ENCODE results near the gene UGT1A6. TPM values are rescaled to one million over a fixed set of nuclear protein-coding genes. Genes with fewer than 3 reads are reported as not detected.
"Not testable (repeated sequence)": the region's sequence is repeated elsewhere in the genome, so short reads cannot be mapped to it uniquely, and the experiment has no call there.

Gene UGT1A6
- polyA plus RNA-seq, 6 donors from 2014 or later, result not detected

- ATAC-seq (ENCODE audit: low read depth in 2 of 2), result no peak
- Mint-ChIP-seq H3K36me3 (peaks cover 17 to 22% of the 10 kb centered on the region in 2 donors), H3K4me3 (no peak overlapping the region), H3K4me1 (no peaks in the 10 kb centered on the region), H3K27ac (no peak overlapping the region), H3K9me3 (peaks cover 13 to 33% (median 25%) of the 10 kb centered on the region in 7 donors), H3K27me3 (peaks cover 38 to 52% (median 44%) of the 10 kb centered on the region in 3 donors)
- DNase-seq, result no peak
Measured at GRCh38 chr2:233746475-233747282, 54.0 kb downstream of the UGT1A6 start.

DNA sequence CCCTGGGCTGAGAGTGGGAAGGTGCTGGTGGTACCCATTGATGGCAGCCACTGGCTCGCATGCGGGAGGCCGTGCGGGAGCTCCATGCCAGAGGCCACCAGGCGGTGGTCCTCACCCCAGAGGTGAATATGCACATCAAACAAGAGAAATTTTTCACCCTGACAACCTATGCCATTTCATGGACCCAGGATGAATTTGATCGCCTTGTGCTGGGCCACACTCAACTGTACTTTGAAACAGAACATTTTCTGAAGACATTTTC, 54.5 kb downstream of the UGT1A6 start:
- peaks cover 16 to 38% (median 30%) of the 10 kb centered on the region in 7 donors for H3K9me3 Mint-ChIP-seq
- no peak overlapping the region for H3K27ac Mint-ChIP-seq
- H3K27me3 Mint-ChIP-seq, result peaks cover 38 to 55% (median 49%) of the 10 kb centered on the region in 3 donors
- H3K4me3 Mint-ChIP-seq, result no peak overlapping the region
- H3K36me3 Mint-ChIP-seq, result peaks cover 20 to 26% of the 10 kb centered on the region in 2 donors
- no peaks in the 10 kb centered on the region for H3K4me1 Mint-ChIP-seq
- ATAC-seq (ENCODE audit: low read depth in 2 of 2), result no peak
- DNase-seq, result no peak

DNA sequence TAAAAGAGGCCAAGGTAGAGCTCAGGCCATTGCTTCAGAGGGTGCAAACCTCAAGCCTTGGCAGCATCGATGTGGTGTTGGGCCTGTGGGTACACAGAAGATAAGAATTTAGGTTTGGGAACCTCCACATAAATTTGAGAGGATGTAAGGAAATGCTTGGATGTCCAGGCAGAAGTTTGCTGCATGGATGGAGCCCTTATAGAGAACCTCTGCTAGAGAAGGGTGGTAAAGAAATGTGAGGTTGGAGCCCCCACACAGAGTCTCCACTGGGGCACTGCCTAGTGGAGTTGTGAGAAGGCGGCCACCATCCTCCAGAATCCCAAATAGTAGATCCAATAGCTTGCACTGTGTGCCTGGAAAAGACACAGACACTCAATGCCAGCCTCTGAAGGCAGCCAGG, 58.0 kb downstream of the UGT1A6 start:
- not testable (repeated sequence) for H3K4me3 Mint-ChIP-seq; DNase-seq; H3K27ac Mint-ChIP-seq; ATAC-seq (ENCODE audit: low read depth in 2 of 2); H3K4me1 Mint-ChIP-seq
- H3K27me3 Mint-ChIP-seq, result peaks cover 44 to 56% (median 56%) of the 10 kb centered on the region in 3 donors
- peaks cover 16 to 51% (median 38%) of the 10 kb centered on the region in 7 donors for H3K9me3 Mint-ChIP-seq
- H3K36me3 Mint-ChIP-seq, result peaks cover 24 to 26% of the 10 kb centered on the region in 2 donors

GRCh38 chr2:233751212-233752009, 58.7 kb downstream of the UGT1A6 start:
- H3K4me3 Mint-ChIP-seq, H3K27ac Mint-ChIP-seq: not testable (repeated sequence)

DNA sequence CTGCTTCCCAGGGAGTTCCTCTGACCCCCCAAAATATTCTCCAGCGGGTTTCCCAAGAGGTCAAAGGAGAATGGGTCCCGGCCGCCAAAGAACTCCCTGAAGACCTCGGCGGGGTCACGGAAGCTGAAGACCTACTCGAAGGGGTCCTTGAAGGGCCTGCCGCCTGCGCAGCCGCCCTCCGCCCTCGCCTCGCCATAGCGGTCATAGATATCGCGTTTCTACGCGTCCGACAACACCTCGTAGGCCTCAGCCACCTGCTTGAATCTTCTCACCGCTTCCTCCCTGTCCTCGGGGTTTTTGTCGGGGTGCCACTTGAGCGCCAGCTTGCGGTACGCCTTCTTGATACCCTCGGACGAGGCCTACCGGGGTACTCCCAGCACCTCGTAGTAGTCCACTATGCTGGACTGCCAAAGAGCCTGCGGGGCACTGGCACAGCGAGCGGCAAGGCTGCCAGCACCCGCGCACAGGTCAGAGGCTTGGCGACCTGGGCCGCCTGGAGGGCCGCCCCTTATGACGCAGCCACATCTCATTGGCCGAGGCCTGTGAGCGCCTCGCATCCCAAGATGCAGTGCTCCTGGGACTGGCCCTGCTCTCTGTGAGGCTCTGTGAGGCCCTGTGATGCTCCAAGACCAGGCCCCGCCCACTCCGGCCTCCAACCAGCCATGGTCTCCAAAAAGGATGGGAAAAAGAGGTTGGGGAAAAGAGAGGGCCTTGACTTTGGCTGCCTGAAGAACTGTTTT, 62.4 kb downstream of the UGT1A6 start:
- H3K27ac Mint-ChIP-seq, result no peak overlapping the region

More at GRCh38 chr2:233751212-233752009, 58.7 kb downstream of the UGT1A6 start:
- peaks cover 24 to 26% of the 10 kb centered on the region in 2 donors for H3K36me3 Mint-ChIP-seq
- not testable (repeated sequence) for DNase-seq; ATAC-seq (ENCODE audit: low read depth in 2 of 2); H3K4me1 Mint-ChIP-seq
- H3K27me3 Mint-ChIP-seq, result peaks cover 39 to 51% (median 50%) of the 10 kb centered on the region in 3 donors
- peaks cover 16 to 51% (median 38%) of the 10 kb centered on the region in 7 donors for H3K9me3 Mint-ChIP-seq

DNA sequence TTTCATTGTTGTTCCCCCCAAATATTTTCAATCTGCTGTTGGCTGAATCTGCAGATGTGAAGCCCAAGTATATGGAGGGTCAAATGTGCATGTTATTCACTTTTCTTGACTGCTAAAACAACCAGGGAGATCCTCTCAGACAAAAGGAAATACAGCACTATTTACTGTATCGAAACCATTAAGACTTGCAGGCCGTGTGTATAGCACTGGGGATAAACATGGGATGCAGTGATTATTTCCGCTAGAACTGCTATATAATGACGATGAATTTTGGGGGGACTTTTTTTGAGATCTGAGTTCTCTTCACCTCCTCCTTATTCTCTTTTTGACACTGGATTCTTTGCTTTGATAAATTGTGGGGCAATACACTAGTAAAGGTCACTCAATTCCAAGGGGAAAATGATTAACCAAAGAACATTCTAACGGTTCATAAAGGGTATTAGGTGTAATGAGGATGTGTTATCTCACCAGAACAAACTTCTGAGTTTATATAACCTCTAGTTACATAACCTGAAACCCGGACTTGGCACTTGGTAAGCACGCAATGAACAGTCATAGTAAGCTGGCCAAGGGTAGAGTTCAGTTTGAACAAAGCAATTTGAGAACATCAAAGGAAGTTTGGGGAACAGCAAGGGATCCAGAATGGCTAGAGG, 63.9 kb downstream of the UGT1A6 start:
- DNase-seq (no peak), ATAC-seq (ENCODE audit: low read depth in 2 of 2) (no peak)
- H3K36me3 Mint-ChIP-seq, result peaks cover 6 to 9% of the 10 kb centered on the region in 2 donors
- H3K27me3 Mint-ChIP-seq, result peaks cover 20 to 32% (median 20%) of the 10 kb centered on the region in 3 donors
- no peaks in the 10 kb centered on the region for H3K4me1 Mint-ChIP-seq
- no peak overlapping the region for H3K4me3 Mint-ChIP-seq
- H3K9me3 Mint-ChIP-seq, result peaks cover 4 to 21% (median 11%) of the 10 kb centered on the region in 7 donors
- peak overlapping the region in 1 of 6 donors; percentile 62 for H3K27ac Mint-ChIP-seq

More for the DNA sequence above, 62.4 kb downstream of the UGT1A6 start:
- DNase-seq, result no peak
- Mint-ChIP-seq H3K4me3 (no peak overlapping the region), H3K27me3 (peaks cover 20 to 33% (median 24%) of the 10 kb centered on the region in 3 donors), H3K9me3 (peaks cover 10 to 36% (median 24%) of the 10 kb centered on the region in 7 donors), H3K4me1 (no peaks in the 10 kb centered on the region), H3K36me3 (peaks cover 13 to 19% of the 10 kb centered on the region in 2 donors)
- ATAC-seq (ENCODE audit: low read depth in 2 of 2), result no peak

GRCh38 chr2:233758141-233758540, 65.5 kb downstream of the UGT1A6 start:
- no peak overlapping the region for H3K27ac Mint-ChIP-seq
- H3K4me1 Mint-ChIP-seq, result no peaks in the 10 kb centered on the region
- ATAC-seq (ENCODE audit: low read depth in 2 of 2) (no peak), DNase-seq (no peak)
- no peak overlapping the region for H3K4me3 Mint-ChIP-seq
- H3K9me3 Mint-ChIP-seq, result peaks cover 0 to 8% (median 4%) of the 10 kb centered on the region in 7 donors
- H3K36me3 Mint-ChIP-seq, result peaks cover 0 to under 1% of the 10 kb centered on the region in 2 donors
- peaks cover 10 to 24% (median 14%) of the 10 kb centered on the region in 3 donors for H3K27me3 Mint-ChIP-seq

GRCh38 chr2:233758849-233759248, 66.2 kb downstream of the UGT1A6 start:
- ATAC-seq (ENCODE audit: low read depth in 2 of 2) (no peak), DNase-seq (no peak)
- Mint-ChIP-seq H3K27ac (no peak overlapping the region), H3K4me1 (no peaks in the 10 kb centered on the region), H3K27me3 (peaks cover 14 to 27% (median 15%) of the 10 kb centered on the region in 3 donors), H3K36me3 (no peaks in the 10 kb centered on the region), H3K9me3 (peaks cover 0 to 4% (median 3%) of the 10 kb centered on the region in 7 donors), H3K4me3 (peak overlapping the region in 1 of 8 donors; percentile 60)

GRCh38 chr2:233760043-233760442, 67.4 kb downstream of the UGT1A6 start, which contains the start of gene UGT1A1:
UGT1A1 (plus strand) TSS chr2:233760270; CDS start chr2:233760288, 18 bp downstream.
- peaks cover 0 to 4% (median 0%) of the 10 kb centered on the region in 7 donors for H3K9me3 Mint-ChIP-seq
- no peaks in the 10 kb centered on the region for H3K36me3 Mint-ChIP-seq
- peak within 1 kb of the TSS in 1 of 8 donors; percentile 60 for H3K4me3 Mint-ChIP-seq

DNA sequence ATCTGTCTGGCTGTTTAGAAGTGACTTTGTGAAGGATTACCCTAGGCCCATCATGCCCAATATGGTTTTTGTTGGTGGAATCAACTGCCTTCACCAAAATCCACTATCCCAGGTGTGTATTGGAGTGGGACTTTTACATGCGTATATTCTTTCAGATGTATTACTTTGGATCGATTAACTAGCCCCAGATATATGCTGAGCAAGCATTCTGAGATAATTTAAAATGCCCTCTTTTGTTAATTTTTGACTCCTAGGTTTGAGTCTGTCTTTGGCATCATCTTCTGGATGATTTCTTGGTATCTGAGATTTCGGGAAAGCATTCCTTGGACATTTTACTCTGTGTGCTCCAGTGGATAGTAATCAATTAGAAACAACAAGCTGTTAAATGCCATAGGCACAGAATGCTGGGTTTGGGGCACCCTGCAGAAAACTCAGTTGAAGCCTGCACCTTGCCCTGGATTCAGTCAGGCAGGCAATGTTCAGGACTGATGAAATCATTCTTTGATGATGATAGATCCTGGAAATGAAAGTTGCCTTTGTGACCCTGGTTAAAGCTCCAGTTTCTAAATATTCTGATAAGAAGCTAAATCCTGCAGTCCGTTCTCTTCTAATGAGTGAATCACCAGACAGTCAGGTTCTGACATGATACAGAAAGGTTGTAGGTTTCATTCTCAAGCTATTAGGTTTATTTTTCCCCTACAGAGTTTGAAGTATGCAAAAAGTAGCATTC, 68.5 kb downstream of the UGT1A6 start:
- ATAC-seq (ENCODE audit: low read depth in 2 of 2) (no peak), DNase-seq (no peak)
- Mint-ChIP-seq H3K4me1 (no peaks in the 10 kb centered on the region), H3K27ac (no peak overlapping the region), H3K36me3 (no peaks in the 10 kb centered on the region), H3K9me3 (peaks cover 0 to 4% (median 0%) of the 10 kb centered on the region in 7 donors), H3K27me3 (peaks cover 25 to 45% (median 36%) of the 10 kb centered on the region in 3 donors), H3K4me3 (no peak overlapping the region)

More at GRCh38 chr2:233760043-233760442, 67.4 kb downstream of the UGT1A6 start, which contains the start of gene UGT1A1:
- DNase-seq (no peak), ATAC-seq (ENCODE audit: low read depth in 2 of 2) (no peak)
- Mint-ChIP-seq H3K4me1 (no peaks in the 10 kb centered on the region), H3K27ac (peak within 1 kb of the TSS in 1 of 6 donors; percentile 48), H3K27me3 (peaks cover 20 to 36% (median 25%) of the 10 kb centered on the region in 3 donors)

DNA sequence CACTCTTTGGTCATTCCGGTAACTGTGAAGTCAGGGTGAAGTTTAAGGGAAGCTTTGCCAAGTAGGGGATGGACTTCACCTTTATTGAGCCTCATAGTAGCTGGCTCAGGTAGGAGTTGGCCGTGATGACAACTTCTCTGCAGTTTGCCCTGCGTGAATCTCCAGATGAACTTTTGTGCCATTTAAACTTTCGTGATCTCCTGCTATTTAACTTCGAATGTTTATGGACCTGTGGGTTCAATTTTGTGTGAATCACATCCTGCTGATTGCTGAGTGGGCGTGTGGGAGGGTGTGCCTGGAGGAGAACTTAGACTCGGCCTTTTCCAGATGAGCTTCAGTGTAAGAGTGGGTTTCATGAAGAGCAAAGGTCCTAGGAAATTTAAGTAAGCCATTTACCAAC, 71.6 kb downstream of the UGT1A6 start:
- no peaks in the 10 kb centered on the region for H3K36me3 Mint-ChIP-seq
- H3K4me3 Mint-ChIP-seq, result no peak overlapping the region
- DNase-seq (no peak), ATAC-seq (ENCODE audit: low read depth in 2 of 2) (no peak)
- H3K27ac Mint-ChIP-seq, result no peak overlapping the region
- H3K27me3 Mint-ChIP-seq, result peaks cover 36 to 53% (median 46%) of the 10 kb centered on the region in 3 donors
- H3K9me3 Mint-ChIP-seq, result peaks cover 0 to 2% (median 0%) of the 10 kb centered on the region in 7 donors
- H3K4me1 Mint-ChIP-seq, result no peaks in the 10 kb centered on the region

GRCh38 chr2:233764761-233765160, 72.1 kb downstream of the UGT1A6 start:
- ATAC-seq (ENCODE audit: low read depth in 2 of 2) (no peak), DNase-seq (no peak)
- Mint-ChIP-seq H3K27ac (no peak overlapping the region), H3K9me3 (peaks cover 0 to 2% (median 0%) of the 10 kb centered on the region in 7 donors), H3K4me3 (no peak overlapping the region), H3K36me3 (no peaks in the 10 kb centered on the region), H3K27me3 (peaks cover 38 to 56% (median 50%) of the 10 kb centered on the region in 3 donors), H3K4me1 (no peaks in the 10 kb centered on the region)

Measured in naive B cell (primary cell).